SK-N-SH treated with all-trans-retinoic acid at 6 μM for 48 hours (cell line): ENCODE results near the gene PIGV.

Source experiments
- ATAC-seq: fragments of 200-7000 bp; cut with Tn5 transposase; 3 replicates; pipeline ENCODE4 v1.9.1; 2020; ENCODE audit warnings: mild to moderate bottlenecking, moderate library complexity
- ARNTL ChIP-seq: fragments of 450-650 bp; formaldehyde crosslinking; IDR thresholded peaks from 2 replicates; pipeline ENCODE4 v1.5.0; 2020; ENCODE audit warnings: low read depth, mild to moderate bottlenecking, moderate library complexity, borderline replicate concordance
- CSDC2 ChIP-seq: fragments of 250-450 bp; sonication (Bioruptor Pico); IDR thresholded peaks from 2 replicates; pipeline ENCODE4 v1.5.0; 2020; ENCODE audit warnings: mild to moderate bottlenecking, moderate library complexity
- GLIS3 ChIP-seq: fragments of 250-450 bp; sonication (Bioruptor Pico); IDR thresholded peaks from 2 replicates; pipeline ENCODE4 v1.5.0; 2020; ENCODE audit warnings: mild to moderate bottlenecking, moderate library complexity
- ISL1 ChIP-seq: fragments of 250-450 bp; sonication (Bioruptor Pico); IDR thresholded peaks from 2 replicates; pipeline ENCODE4 v2.1.2; 2022; ENCODE audit warnings: mild to moderate bottlenecking, moderate library complexity
- OSR1 ChIP-seq: fragments of 250-450 bp; sonication (Bioruptor Pico); IDR thresholded peaks from 2 replicates; pipeline ENCODE4 v1.8.0; 2022; ENCODE audit warnings: moderate library complexity, mild to moderate bottlenecking, inconsistent platforms
- PPARA ChIP-seq: fragments of 250-450 bp; sonication (Bioruptor Pico); IDR thresholded peaks from 2 replicates; pipeline ENCODE4 v1.5.0; 2020; ENCODE audit warnings: mild to moderate bottlenecking, borderline replicate concordance
- RARB ChIP-seq: fragments of 250-450 bp; sonication (Bioruptor Pico); IDR thresholded peaks from 2 replicates; pipeline ENCODE4 v1.8.0; 2021; ENCODE audit warnings: mild to moderate bottlenecking, moderate library complexity
- SNAI2 ChIP-seq: fragments of 250-450 bp; sonication (Bioruptor Pico); IDR thresholded peaks from 2 replicates; pipeline ENCODE4 v1.5.0; 2020; ENCODE audit warnings: mild to moderate bottlenecking, moderate library complexity
- TCF4 ChIP-seq: fragments of 250-450 bp; sonication (Bioruptor Pico); IDR thresholded peaks from 2 replicates; pipeline ENCODE4 v1.8.0; 2021; ENCODE audit warnings: mild to moderate bottlenecking, moderate library complexity, borderline replicate concordance
- TOX ChIP-seq: fragments of 250-450 bp; sonication (Bioruptor Pico); IDR thresholded peaks from 2 replicates; pipeline ENCODE4 v1.8.0; 2021; ENCODE audit warnings: mild to moderate bottlenecking, moderate library complexity, borderline replicate concordance
- ZC3H10 ChIP-seq: fragments of 250-450 bp; sonication (Bioruptor Pico); IDR thresholded peaks from 2 replicates; pipeline ENCODE4 v1.5.1; 2021; ENCODE audit warnings: mild to moderate bottlenecking, moderate library complexity
- ZFP3 ChIP-seq: fragments of 250-450 bp; sonication (Bioruptor Pico); IDR thresholded peaks from 2 replicates; pipeline ENCODE4 v1.5.0; 2020; ENCODE audit warnings: mild to moderate bottlenecking, moderate library complexity
- ZFP30 ChIP-seq: fragments of 450-650 bp; formaldehyde crosslinking; IDR thresholded peaks from 2 replicates; pipeline ENCODE4 v1.5.0; 2022; ENCODE audit warnings: mild to moderate bottlenecking, moderate library complexity
- ZNF565 ChIP-seq: fragments of 450-650 bp; formaldehyde crosslinking; conservative IDR thresholded peaks from 2 replicates; pipeline ENCODE4 v1.5.0; 2020; ENCODE audit warnings: low read depth, mild to moderate bottlenecking, moderate library complexity
- ZNF70 ChIP-seq: fragments of 450-650 bp; formaldehyde crosslinking; IDR thresholded peaks from 2 replicates; pipeline ENCODE4 v1.5.0; 2020; ENCODE audit warnings: mild to moderate bottlenecking, moderate library complexity
- ZNF8 ChIP-seq: fragments of 450-650 bp; formaldehyde crosslinking; IDR thresholded peaks from 2 replicates; pipeline ENCODE4 v1.5.0; 2020; ENCODE audit warnings: mild to moderate bottlenecking, moderate library complexity
- TF ChIP-seq, protein P1 (sequence below): fragments of 250-450 bp; sonication (Bioruptor Pico); IDR thresholded peaks from 2 replicates; pipeline ENCODE4 v1.5.1; 2020; ENCODE audit warnings: low read depth, mild to moderate bottlenecking, moderate library complexity
- TF ChIP-seq, protein P2 (sequence below): fragments of 250-450 bp; sonication (Bioruptor Pico); IDR thresholded peaks from 2 replicates; pipeline ENCODE4 v1.5.0; 2020; ENCODE audit warnings: mild to moderate bottlenecking, moderate library complexity
- TF ChIP-seq, protein P3 (sequence below): fragments of 250-450 bp; sonication (Bioruptor Pico); IDR thresholded peaks from 2 replicates; pipeline ENCODE4 v1.5.1; 2021; ENCODE audit warnings: mild to moderate bottlenecking, moderate library complexity
- TF ChIP-seq, protein P4 (sequence below): fragments of 250-450 bp; sonication (Bioruptor Pico); IDR thresholded peaks from 2 replicates; pipeline ENCODE4 v1.8.0; 2021; ENCODE audit warnings: low read depth, mild to moderate bottlenecking, moderate library complexity, borderline replicate concordance
- TF ChIP-seq, protein P5 (sequence below): fragments of 250-450 bp; sonication (Bioruptor Pico); IDR thresholded peaks from 2 replicates; pipeline ENCODE4 v1.8.0; 2020; ENCODE audit warnings: mild to moderate bottlenecking, moderate library complexity, borderline replicate concordance

PIGV gene

DNA sequence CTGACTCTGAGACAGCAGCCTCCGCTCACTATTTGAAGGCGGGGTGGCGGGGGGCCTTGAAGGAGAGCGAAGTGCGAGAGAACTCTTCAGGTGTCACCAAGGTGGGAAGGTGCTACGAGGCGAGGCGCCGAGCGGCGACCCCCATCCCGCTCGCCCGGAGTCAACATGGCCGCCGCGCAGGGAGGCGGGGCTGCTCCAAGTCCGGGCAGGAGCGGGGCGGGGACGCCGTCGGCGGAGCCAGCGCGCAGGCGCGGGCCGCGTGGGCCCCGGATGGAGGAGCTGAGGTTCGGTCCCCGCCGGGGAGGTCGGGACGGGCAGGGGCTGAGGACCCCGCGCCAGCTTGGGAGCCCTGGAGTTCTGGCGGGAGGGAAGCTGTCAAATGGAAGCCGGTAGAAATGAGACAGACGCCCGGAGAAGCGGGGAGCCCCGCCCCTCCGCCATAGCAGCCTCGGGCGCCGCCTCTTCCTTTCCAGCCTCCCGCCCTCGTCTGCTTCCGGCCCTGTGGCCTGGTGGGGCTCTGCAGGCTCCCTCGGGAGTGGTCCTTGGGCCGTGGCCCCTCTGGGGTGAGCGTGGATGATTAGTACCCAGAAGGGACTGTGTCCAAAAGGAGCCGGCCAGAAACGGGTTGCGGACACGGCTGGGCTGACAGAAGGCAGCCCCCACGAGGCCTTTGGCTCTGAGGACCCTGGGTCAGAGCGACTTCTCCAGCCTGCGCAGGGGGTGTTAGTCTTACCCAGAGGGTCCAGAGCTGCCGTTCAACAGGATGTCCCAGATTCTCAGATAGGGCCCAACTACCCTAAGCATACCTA, at the start of gene PIGV:
Gene PIGV (plus strand): TSS at position 245 of the 809 bp plus-strand sequence. CDS start 2,866 bp downstream, outside the sequence.
- peak; percentile 81 for ATAC-seq
- TF ChIP-seq, protein P1, sequence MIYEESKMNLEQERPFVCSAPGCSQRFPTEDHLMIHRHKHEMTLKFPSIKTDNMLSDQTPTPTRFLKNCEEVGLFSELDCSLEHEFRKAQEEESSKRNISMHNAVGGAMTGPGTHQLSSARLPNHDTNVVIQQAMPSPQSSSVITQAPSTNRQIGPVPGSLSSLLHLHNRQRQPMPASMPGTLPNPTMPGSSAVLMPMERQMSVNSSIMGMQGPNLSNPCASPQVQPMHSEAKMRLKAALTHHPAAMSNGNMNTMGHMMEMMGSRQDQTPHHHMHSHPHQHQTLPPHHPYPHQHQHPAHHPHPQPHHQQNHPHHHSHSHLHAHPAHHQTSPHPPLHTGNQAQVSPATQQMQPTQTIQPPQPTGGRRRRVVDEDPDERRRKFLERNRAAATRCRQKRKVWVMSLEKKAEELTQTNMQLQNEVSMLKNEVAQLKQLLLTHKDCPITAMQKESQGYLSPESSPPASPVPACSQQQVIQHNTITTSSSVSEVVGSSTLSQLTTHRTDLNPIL (CRISPR knock-in tag): no peak
- TF ChIP-seq, protein P2, sequence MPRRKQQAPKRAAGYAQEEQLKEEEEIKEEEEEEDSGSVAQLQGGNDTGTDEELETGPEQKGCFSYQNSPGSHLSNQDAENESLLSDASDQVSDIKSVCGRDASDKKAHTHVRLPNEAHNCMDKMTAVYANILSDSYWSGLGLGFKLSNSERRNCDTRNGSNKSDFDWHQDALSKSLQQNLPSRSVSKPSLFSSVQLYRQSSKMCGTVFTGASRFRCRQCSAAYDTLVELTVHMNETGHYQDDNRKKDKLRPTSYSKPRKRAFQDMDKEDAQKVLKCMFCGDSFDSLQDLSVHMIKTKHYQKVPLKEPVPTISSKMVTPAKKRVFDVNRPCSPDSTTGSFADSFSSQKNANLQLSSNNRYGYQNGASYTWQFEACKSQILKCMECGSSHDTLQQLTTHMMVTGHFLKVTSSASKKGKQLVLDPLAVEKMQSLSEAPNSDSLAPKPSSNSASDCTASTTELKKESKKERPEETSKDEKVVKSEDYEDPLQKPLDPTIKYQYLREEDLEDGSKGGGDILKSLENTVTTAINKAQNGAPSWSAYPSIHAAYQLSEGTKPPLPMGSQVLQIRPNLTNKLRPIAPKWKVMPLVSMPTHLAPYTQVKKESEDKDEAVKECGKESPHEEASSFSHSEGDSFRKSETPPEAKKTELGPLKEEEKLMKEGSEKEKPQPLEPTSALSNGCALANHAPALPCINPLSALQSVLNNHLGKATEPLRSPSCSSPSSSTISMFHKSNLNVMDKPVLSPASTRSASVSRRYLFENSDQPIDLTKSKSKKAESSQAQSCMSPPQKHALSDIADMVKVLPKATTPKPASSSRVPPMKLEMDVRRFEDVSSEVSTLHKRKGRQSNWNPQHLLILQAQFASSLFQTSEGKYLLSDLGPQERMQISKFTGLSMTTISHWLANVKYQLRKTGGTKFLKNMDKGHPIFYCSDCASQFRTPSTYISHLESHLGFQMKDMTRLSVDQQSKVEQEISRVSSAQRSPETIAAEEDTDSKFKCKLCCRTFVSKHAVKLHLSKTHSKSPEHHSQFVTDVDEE (CRISPR knock-in tag): no peak; the same call in 1 of the 2 replicates
- TF ChIP-seq GLIS3 (CRISPR knock-in tag): no peak
- TF ChIP-seq ZC3H10 (CRISPR knock-in tag): peak; percentile 59; the same call in 1 of the 2 replicates
- TF ChIP-seq ZNF565 (CRISPR knock-in tag): no peak

DNA sequence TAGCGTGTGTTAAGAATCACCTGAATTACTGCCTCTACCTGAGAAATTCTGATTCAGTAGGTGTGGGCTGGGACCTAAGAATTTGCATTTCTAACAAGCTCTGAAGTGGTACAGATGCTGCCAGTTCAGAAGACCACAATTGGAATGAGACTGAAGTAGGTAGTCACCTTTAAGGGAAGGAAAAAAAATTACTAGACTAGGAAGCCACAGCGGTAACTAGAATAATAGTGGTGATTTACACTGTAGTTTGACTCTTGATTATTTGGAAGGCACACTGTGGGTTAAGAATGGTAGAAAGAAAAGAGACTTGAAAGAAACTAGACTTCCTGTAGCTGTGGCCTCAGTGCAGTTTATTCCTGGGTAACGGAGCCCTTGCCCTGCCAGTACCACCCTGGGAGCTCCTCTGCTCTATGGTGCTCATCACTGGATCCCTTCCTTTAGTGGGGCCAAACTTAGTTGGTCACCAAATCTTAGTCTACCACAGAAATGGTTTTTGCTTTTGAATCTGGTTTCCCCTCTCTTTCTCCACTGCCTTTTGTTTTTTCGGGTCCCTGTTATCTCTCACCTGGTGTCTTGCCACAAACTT, 48.3 kb upstream of the PIGV start:
- no peak for ATAC-seq
- TF ChIP-seq ZFP3 (CRISPR knock-in tag) (no peak), PPARA (CRISPR knock-in tag) (no peak), ZNF70 (CRISPR knock-in tag) (no peak), RARB (no peak), ARNTL (CRISPR knock-in tag) (no peak), ZNF565 (CRISPR knock-in tag) (no peak), TOX (CRISPR knock-in tag) (no peak), SNAI2 (no peak), TCF4 (no peak), CSDC2 (CRISPR knock-in tag) (no peak), GLIS3 (CRISPR knock-in tag) (no peak), OSR1 (CRISPR knock-in tag) (no peak), ZNF8 (CRISPR knock-in tag) (no peak), ZC3H10 (CRISPR knock-in tag) (no peak)
- TF ChIP-seq, protein P3, sequence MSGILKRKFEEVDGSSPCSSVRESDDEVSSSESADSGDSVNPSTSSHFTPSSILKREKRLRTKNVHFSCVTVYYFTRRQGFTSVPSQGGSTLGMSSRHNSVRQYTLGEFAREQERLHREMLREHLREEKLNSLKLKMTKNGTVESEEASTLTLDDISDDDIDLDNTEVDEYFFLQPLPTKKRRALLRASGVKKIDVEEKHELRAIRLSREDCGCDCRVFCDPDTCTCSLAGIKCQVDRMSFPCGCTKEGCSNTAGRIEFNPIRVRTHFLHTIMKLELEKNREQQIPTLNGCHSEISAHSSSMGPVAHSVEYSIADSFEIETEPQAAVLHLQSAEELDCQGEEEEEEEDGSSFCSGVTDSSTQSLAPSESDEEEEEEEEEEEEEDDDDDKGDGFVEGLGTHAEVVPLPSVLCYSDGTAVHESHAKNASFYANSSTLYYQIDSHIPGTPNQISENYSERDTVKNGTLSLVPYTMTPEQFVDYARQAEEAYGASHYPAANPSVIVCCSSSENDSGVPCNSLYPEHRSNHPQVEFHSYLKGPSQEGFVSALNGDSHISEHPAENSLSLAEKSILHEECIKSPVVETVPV: no peak
- TF ChIP-seq, protein P4, sequence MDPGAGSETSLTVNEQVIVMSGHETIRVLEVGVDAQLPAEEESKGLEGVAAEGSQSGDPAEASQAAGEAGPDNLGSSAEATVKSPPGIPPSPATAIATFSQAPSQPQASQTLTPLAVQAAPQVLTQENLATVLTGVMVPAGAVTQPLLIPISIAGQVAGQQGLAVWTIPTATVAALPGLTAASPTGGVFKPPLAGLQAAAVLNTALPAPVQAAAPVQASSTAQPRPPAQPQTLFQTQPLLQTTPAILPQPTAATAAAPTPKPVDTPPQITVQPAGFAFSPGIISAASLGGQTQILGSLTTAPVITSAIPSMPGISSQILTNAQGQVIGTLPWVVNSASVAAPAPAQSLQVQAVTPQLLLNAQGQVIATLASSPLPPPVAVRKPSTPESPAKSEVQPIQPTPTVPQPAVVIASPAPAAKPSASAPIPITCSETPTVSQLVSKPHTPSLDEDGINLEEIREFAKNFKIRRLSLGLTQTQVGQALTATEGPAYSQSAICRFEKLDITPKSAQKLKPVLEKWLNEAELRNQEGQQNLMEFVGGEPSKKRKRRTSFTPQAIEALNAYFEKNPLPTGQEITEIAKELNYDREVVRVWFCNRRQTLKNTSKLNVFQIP (CRISPR knock-in tag): no peak
- TF ChIP-seq, protein P5, sequence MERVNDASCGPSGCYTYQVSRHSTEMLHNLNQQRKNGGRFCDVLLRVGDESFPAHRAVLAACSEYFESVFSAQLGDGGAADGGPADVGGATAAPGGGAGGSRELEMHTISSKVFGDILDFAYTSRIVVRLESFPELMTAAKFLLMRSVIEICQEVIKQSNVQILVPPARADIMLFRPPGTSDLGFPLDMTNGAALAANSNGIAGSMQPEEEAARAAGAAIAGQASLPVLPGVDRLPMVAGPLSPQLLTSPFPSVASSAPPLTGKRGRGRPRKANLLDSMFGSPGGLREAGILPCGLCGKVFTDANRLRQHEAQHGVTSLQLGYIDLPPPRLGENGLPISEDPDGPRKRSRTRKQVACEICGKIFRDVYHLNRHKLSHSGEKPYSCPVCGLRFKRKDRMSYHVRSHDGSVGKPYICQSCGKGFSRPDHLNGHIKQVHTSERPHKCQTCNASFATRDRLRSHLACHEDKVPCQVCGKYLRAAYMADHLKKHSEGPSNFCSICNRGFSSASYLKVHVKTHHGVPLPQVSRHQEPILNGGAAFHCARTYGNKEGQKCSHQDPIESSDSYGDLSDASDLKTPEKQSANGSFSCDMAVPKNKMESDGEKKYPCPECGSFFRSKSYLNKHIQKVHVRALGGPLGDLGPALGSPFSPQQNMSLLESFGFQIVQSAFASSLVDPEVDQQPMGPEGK (CRISPR knock-in tag): no peak

DNA sequence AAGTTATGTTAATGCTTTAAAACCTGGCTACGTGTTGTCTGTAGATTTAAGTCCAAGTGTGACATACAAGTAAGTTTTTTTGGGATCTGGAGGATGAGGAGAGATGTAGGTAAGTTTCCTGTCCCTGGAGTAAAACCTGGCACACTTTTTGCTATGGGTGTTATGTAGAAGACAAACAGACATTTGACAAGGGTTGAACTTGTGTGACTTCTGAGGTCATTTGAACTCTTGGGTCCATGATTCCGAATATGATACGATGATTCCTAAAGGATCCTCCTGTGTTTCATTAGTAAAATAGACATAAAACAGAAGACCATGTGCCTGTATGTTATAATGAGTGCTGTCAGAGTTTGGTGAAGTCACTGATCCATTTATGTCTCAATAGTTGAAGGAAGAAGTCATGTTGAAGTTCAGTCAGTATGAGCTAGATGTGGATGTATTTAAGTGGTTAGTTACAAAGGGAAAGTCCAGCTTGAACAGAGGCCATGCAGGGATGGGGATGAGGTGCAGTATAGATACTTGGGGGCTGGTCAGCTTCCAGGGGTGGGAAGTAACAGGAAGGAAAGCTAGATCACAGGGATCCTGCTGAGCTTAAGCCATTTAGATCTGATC, 47.6 kb upstream of the PIGV start:
- no peak for ATAC-seq
- no peak for TF ChIP-seq CSDC2 (CRISPR knock-in tag)
- TF ChIP-seq, protein P5 (CRISPR knock-in tag): no peak
- TF ChIP-seq ZNF8 (CRISPR knock-in tag): no peak
- TF ChIP-seq, protein P1 (CRISPR knock-in tag): no peak
- TF ChIP-seq RARB: no peak
- no peak for TF ChIP-seq SNAI2
- TF ChIP-seq ZNF70 (CRISPR knock-in tag): no peak
- no peak for TF ChIP-seq TOX (CRISPR knock-in tag)
- TF ChIP-seq ZC3H10 (CRISPR knock-in tag): no peak
- TF ChIP-seq GLIS3 (CRISPR knock-in tag): no peak
- TF ChIP-seq OSR1 (CRISPR knock-in tag): no peak
- TF ChIP-seq ZFP30 (CRISPR knock-in tag): no peak
- no peak for TF ChIP-seq PPARA (CRISPR knock-in tag)
- TF ChIP-seq ISL1 (CRISPR knock-in tag): no peak
